GM21367 (cell line): ENCODE data around the gene ZNF341.
A peak's percentile ranks its signal among the peaks of the same experiment; 100 is the strongest.

Experiments
- ATAC-seq: cut with Tn5 transposase; IDR thresholded peaks from one replicate; pipeline ENCODE4 v1.9.1; 2021; ENCODE audit not compliant: unreplicated experiment

Gene ZNF341

DNA sequence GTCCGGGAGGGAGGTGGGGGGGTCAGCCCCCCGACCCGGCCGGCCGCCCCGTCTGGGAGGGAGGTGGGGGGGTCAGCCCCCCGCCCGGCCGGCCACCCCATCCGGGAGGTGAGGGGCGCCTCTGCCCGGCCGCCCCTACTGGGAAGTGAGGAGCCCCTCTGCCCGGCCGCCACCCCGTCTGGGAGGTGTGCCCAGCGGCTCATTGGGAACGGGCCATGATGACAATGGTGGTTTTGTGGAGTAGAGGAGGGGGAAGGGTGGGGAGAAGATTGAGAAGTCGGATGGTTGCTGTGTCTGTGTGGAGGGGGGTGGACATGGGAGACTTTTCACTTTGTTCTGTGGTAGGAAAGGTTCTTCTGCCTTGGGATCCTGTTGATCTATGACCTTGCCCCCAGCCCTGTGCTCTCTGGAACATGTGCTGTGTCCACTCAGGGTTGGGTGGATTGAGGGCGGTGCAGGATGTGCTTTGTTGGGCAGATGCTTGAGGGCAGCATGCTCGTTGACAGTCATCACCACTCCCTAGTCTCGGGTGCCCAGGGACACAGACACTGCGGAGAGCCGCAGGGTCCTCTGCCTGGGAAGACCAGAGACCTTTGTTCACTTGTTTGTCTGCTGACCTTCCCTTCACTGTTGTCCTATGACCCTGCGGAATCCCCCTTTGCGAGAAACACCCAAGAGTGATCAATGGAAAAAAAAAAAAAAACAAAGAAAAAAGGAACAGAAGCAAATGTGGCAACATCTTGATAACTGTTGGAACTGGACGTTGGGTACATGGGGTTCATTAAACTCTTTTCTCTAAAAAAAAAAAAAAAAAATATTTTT is 30.0 kb upstream of the ZNF341 start:
- no peak for ATAC-seq

- no peak for ATAC-seq
Observed at GRCh38 chr20:33702861-33703260, 28.9 kb upstream of the ZNF341 start.

- ATAC-seq: no peak
Observed at GRCh38 chr20:33703498-33704137, 28.2 kb upstream of the ZNF341 start.

- no peak for ATAC-seq
Observed at GRCh38 chr20:33704197-33704924, 27.4 kb upstream of the ZNF341 start.

DNA sequence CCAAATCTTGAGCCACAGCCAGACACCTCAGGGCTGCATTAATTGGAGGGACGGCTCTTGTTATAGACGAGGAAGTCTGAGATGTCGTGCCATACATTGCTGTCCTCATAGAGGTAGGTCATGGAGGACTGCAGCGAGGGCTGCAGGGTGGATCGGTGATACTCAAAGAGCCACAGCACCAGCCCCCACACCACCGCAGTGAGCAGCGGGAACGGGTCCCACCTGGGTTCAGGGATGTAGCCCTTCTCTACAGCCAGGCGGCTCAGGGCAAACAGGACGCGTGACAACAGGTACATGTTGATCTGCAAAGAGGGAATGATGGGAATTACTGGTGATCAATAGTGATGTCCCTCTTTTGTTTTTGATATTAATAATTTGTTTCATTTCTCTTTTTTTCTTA is 24.1 kb upstream of the ZNF341 start:
- ATAC-seq: no peak

GRCh38 chr20:33709398-33709797 is 22.4 kb upstream of the ZNF341 start:
- no peak for ATAC-seq

- ATAC-seq: no peak
Observed at GRCh38 chr20:33709905-33710541, 21.8 kb upstream of the ZNF341 start.

GRCh38 chr20:33710681-33711445 is 20.9 kb upstream of the ZNF341 start:
- no peak for ATAC-seq

DNA sequence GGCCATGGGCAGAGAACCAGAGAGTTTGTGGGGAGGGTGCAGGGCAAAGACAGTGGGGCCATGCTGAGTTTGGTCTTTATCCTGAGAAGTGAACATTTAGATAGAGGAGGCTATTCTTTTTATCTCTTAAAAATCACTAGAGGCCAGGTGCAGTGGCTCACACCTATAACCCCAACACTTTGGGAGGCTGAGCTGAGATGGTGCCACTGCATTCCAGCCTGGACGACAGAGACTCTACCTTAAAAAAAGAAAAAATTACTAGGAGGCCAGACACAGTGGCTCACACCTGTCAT is 20.4 kb upstream of the ZNF341 start:
- no peak for ATAC-seq

- no peak for ATAC-seq
Observed at GRCh38 chr20:33713865-33714367, 17.9 kb upstream of the ZNF341 start.

DNA sequence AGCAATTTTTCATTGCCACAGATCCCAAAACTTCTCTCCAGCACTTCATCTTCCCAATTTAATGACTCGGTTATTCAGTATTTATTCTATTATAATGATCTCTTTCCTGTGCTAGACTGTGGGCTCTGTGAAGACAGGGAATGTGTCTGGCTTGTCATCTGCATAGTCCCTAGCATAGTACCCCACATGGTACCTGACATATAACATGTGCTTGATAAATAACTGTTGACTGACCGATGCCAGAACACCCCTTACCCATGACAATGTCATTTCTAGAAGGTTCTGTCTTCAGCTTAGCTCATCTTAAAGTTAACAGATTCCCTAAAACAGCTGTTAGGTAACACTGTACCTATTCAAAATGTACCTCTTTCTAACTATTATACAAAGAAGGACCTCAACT is 15.3 kb upstream of the ZNF341 start:
- no peak for ATAC-seq

DNA sequence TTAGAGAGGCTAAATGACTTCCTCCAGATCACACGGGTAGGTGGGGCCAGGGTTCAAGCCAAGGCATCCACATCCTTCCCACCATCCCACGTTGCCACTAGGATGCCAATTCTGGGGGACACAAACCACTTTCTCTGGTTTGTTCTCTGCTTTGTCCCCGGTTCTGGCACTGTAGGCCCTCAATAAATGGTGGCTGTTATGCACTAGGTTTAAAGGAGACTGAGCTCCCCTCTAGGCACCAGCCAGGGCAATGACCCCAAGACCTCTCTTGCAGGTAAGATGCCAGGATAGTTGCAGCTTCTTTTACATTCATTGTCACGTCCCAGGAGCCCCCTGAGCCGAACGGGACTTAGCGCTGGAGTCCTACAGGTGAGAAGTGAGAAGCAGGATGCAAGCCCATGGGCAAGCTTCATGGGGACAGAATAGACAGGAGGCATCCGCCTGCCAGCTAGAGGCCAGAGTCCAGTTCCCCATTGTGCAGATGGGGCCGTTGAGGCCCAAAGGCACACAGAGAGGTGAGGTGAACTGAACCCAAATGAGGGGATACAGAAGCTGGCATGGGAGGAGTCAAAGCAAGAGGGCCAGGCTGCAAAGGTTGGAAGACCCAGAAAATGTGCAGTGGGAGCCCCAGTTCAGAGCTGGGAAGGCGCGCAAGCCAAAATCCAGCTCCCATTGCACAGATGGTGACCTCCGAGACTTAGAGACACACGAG is 12.4 kb upstream of the ZNF341 start:
- no peak for ATAC-seq

- ATAC-seq: peak; percentile 86
Observed at GRCh38 chr20:33719989-33720709, 11.6 kb upstream of the ZNF341 start, which contains the start of gene PXMP4. PXMP4 (minus strand) TSS chr20:33720310; CDS start chr20:33720207, 103 bp downstream.

- no peak for ATAC-seq
Observed at GRCh38 chr20:33721391-33722140, 10.2 kb upstream of the ZNF341 start.

GRCh38 chr20:33724439-33725094 is 7.2 kb upstream of the ZNF341 start:
- ATAC-seq: no peak

DNA sequence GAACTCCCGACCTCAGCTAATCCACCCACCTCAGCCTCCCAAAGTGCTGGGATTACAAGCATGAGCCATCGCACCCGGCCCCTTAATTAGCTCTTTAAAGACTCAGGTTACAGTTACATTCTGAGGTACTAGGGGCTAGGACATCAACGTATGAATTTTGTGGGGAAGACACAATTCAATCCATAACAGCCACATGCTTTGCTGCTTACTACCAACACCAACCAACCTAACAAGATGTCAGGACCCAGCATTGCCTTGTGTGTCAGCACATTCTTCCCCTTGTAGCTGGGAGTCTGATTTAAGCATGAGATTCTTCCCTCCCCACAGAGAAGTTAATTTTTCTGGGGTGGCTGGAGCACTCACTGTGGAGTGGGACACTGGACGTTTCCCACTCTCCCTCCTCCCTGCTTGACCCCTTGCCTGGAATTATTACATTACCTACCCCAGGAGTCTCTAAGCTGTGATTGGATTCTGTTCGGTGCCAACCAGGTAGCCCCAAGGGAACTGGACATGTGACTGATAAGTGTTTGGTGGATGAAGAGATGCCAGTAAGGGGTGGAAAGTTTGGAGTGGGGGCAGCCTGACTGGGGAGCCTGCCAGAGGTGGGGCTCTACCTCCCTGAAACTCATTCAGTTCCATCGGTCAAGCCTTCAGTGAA is 6.1 kb upstream of the ZNF341 start:
- no peak for ATAC-seq

GRCh38 chr20:33727115-33727479 is 4.7 kb upstream of the ZNF341 start:
- no peak for ATAC-seq

GRCh38 chr20:33727806-33728205 is 4.0 kb upstream of the ZNF341 start:
- no peak for ATAC-seq
